ENCODE data around the gene TMEM178A. TPM values are rescaled to one million over a fixed set of nuclear protein-coding genes. Genes with fewer than 3 reads are reported as not detected.

The TMEM178A gene
- total RNA-seq, 4 donors from 2014 or later, result 1.6 to 7.5 (median 4.6) TPM

- no peaks in the 10 kb centered on the region for H3K9me3 ChIP-seq
- no peaks in the 10 kb centered on the region for H3K27me3 ChIP-seq
- in situ Hi-C loops (cut with MboI; ENCODE audit: low pct_ligation_motif_present in 1 of 4, low pct_unique_long_range_greater_than_20kb in 1 of 4, low sequenced_read_pairs in 3 of 4), result no loop called here
- no peaks in the 10 kb centered on the region for H3K36me3 ChIP-seq
- 44 to 70% methylated on average over 5 to 6 of the region's 6 CpGs for WGBS, 2 donors (ENCODE audit: low coverage in 1 of 2)
- no peak for DNase-seq
- intact Hi-C loops (cut with DNase I; ENCODE audit: low total_unique reads), result no loop called here
- H3K27ac ChIP-seq, result no peak overlapping the region
- TF ChIP-seq POLR2A (IDR thresholded peaks at IDR 0.05) (no peak), EP300 (IDR thresholded peaks at IDR 0.05; ENCODE audit: low read depth) (no peak), POLR2AphosphoS5 (IDR thresholded peaks at IDR 0.05) (no peak), CTCF (IDR thresholded peaks at IDR 0.05) (no peak)
- H3K4me3 ChIP-seq, result no peak overlapping the region
- H3K4me1 ChIP-seq, result no peaks in the 10 kb centered on the region
These were observed 23.5 kb upstream of the TMEM178A start for GRCh38 chr2:39642051-39642718.

DNA sequence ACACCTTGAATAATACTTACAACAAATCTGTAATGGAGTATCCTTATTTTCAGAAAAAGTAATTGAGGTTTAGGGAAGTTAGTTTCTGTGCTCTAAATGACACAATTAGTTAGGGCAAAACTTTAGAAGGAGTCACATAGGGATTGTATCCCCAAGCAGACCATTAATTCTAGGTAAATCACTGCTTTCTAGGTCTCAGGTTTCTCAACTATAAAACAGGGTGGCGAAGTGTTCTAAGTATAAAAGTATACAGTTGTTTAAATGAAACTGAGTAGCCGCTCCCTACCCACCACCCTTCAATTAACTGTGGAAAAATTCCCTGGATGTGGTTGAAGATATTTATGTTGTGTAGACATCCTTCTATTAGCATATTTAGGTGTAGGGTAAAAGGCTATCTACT lies 19.9 kb upstream of the TMEM178A start:
- WGBS, 2 donors (ENCODE audit: low coverage in 1 of 2), result 93 to 94% methylated on average over 2 of the region's 2 CpGs
- no peak for TF ChIP-seq POLR2AphosphoS5 (IDR thresholded peaks at IDR 0.05)
- in situ Hi-C loops (cut with MboI; ENCODE audit: low pct_ligation_motif_present in 1 of 4, low pct_unique_long_range_greater_than_20kb in 1 of 4, low sequenced_read_pairs in 3 of 4), result no loop called here

DNA sequence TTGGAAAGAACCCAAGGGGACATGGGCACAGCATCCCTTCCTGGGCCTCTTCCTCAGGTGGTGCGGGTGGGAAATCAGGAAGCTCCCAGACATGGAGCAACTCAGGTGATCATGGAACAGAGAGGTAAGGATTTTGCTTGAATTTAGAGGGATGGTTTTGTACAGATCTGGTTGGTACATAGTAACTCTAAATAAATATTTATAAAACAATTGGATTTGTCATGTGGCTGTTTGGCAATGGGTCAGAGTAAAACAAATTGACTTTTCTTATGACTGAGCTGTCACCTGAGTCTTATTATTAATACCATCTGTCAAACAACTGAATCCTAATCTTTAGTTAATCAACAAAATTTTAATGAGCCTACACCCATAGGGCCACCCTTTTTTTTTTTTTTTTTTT lies 19.4 kb upstream of the TMEM178A start:
- Histone ChIP-seq H3K4me3 (no peak overlapping the region), H3K27me3 (no peaks in the 10 kb centered on the region), H3K9me3 (no peaks in the 10 kb centered on the region), H3K36me3 (no peaks in the 10 kb centered on the region), H3K4me1 (no peaks in the 10 kb centered on the region), H3K27ac (no peak overlapping the region)
- intact Hi-C loops (cut with DNase I; ENCODE audit: low total_unique reads), result no loop called here
- 100% methylated on average over 1 of the region's 1 CpG for WGBS, 2 donors (ENCODE audit: low coverage in 1 of 2)
- TF ChIP-seq POLR2A (IDR thresholded peaks at IDR 0.05) (no peak), EP300 (IDR thresholded peaks at IDR 0.05; ENCODE audit: low read depth) (no peak), CTCF (IDR thresholded peaks at IDR 0.05) (no peak), POLR2AphosphoS5 (IDR thresholded peaks at IDR 0.05) (no peak)
- in situ Hi-C loops (cut with MboI; ENCODE audit: low pct_ligation_motif_present in 1 of 4, low pct_unique_long_range_greater_than_20kb in 1 of 4, low sequenced_read_pairs in 3 of 4), result no loop called here
- no peak for DNase-seq

More for the DNA sequence above, 19.9 kb upstream of the TMEM178A start:
- no peaks in the 10 kb centered on the region for H3K27me3 ChIP-seq
- intact Hi-C loops (cut with DNase I; ENCODE audit: low total_unique reads), result no loop called here
- no peaks in the 10 kb centered on the region for H3K36me3 ChIP-seq
- H3K9me3 ChIP-seq, result no peaks in the 10 kb centered on the region
- DNase-seq, result no peak
- H3K4me1 ChIP-seq, result no peaks in the 10 kb centered on the region
- H3K27ac ChIP-seq, result no peak overlapping the region
- H3K4me3 ChIP-seq, result no peak overlapping the region

DNA sequence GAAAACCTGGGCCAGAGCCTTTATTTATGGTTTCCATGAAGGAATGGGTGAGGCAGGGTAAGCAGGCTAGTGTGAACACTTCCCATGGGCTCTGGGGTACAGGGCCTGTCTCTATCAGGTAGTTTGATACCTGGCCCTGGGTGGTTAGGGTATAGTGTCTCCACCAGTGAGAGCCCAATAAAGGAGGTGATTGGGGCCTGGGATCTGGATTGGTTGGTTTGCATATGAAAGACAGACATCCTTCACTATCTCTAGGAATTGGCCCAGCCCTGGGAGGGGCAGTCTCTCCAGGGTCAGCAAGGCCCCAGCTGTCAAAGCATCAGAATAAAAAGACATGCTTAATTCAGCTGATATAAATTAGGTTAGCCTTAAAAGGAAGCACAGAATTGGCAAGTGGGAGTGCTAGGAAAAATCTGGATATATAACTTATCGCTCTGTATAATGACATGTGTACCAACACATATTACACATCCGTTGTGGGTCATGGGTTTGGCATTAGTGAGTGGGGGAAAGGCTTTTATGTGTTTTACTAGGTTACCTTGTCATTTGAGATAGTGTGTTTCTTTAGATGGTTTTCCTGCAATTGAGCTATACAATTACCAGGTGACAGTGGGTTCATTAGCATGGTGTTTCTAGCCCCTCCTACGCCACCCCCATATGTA lies 18.5 kb upstream of the TMEM178A start:
- no peak overlapping the region for H3K4me3 ChIP-seq
- H3K4me1 ChIP-seq, result no peaks in the 10 kb centered on the region
- H3K36me3 ChIP-seq, result no peaks in the 10 kb centered on the region
- no peak for DNase-seq
- H3K27ac ChIP-seq, result no peak overlapping the region
- H3K9me3 ChIP-seq, result no peaks in the 10 kb centered on the region
- no peaks in the 10 kb centered on the region for H3K27me3 ChIP-seq
- 90 to 96% methylated on average over 3 of the region's 3 CpGs for WGBS, 2 donors (ENCODE audit: low coverage in 1 of 2)
- in situ Hi-C loops (cut with MboI; ENCODE audit: low pct_ligation_motif_present in 1 of 4, low pct_unique_long_range_greater_than_20kb in 1 of 4, low sequenced_read_pairs in 3 of 4), result no loop called here
- intact Hi-C loops (cut with DNase I; ENCODE audit: low total_unique reads), result no loop called here
- TF ChIP-seq CTCF (IDR thresholded peaks at IDR 0.05) (no peak), EP300 (IDR thresholded peaks at IDR 0.05; ENCODE audit: low read depth) (no peak)

GRCh38 chr2:39648580-39648979 lies 17.1 kb upstream of the TMEM178A start:
- intact Hi-C loops (cut with DNase I; ENCODE audit: low total_unique reads), result no loop called here
- in situ Hi-C loops (cut with MboI; ENCODE audit: low pct_ligation_motif_present in 1 of 4, low pct_unique_long_range_greater_than_20kb in 1 of 4, low sequenced_read_pairs in 3 of 4), result no loop called here

More at GRCh38 chr2:39648580-39648979, 17.1 kb upstream of the TMEM178A start:
- H3K36me3 ChIP-seq, result no peaks in the 10 kb centered on the region
- no peaks in the 10 kb centered on the region for H3K4me1 ChIP-seq
- DNase-seq, result no peak
- no peak for TF ChIP-seq CTCF (IDR thresholded peaks at IDR 0.05)
- TF ChIP-seq EP300 (IDR thresholded peaks at IDR 0.05; ENCODE audit: low read depth), result no peak
- TF ChIP-seq POLR2A (IDR thresholded peaks at IDR 0.05), result no peak
- no peak for TF ChIP-seq POLR2AphosphoS5 (IDR thresholded peaks at IDR 0.05)
- no peaks in the 10 kb centered on the region for H3K27me3 ChIP-seq
- H3K4me3 ChIP-seq, result no peak overlapping the region
- no peak overlapping the region for H3K27ac ChIP-seq
- no peaks in the 10 kb centered on the region for H3K9me3 ChIP-seq

Measured in transverse colon (tissue), 4 donors.